Stimulated activated CD4-positive, alpha-beta T cell treated with anti-CD3 and anti-CD28 coated beads, Interleukin-15, amount 100 ng/mL, for 48 hours (primary cell): ENCODE measurements around the gene TDRD10.

Experiments used
- DNase-seq, 2 donors: peaks; one replicate each; pipeline ENCODE4 v3.0.0-alpha.2; 2020; ENCODE audit warnings: low read depth in 2 of 2

The TDRD10 gene

GRCh38 chr1:154577346-154578057, 75.5 kb downstream of the TDRD10 start:
- DNase-seq, result no peak

GRCh38 chr1:154578058-154578418, 76.0 kb downstream of the TDRD10 start:
- no peak for DNase-seq

GRCh38 chr1:154579374-154579773, 77.4 kb downstream of the TDRD10 start:
- DNase-seq, result no peak

- no peak for DNase-seq
Measured at GRCh38 chr1:154581766-154582165, 79.7 kb downstream of the TDRD10 start.

- DNase-seq, result no peak
Measured at GRCh38 chr1:154582885-154583284, 80.9 kb downstream of the TDRD10 start.

GRCh38 chr1:154583773-154584172, 81.8 kb downstream of the TDRD10 start:
- DNase-seq, result no peak

GRCh38 chr1:154584267-154584994, 82.4 kb downstream of the TDRD10 start:
- DNase-seq, result no peak

- DNase-seq, result no peak
Measured at GRCh38 chr1:154586231-154586630, 84.2 kb downstream of the TDRD10 start.

GRCh38 chr1:154586641-154587040, 84.6 kb downstream of the TDRD10 start:
- DNase-seq, result no peak

GRCh38 chr1:154589780-154590179, 87.8 kb downstream of the TDRD10 start:
- DNase-seq, result no peak

- DNase-seq, result no peak
Measured at GRCh38 chr1:154590756-154591155, 88.7 kb downstream of the TDRD10 start.

GRCh38 chr1:154591206-154591605, 89.2 kb downstream of the TDRD10 start:
- DNase-seq, result no peak

GRCh38 chr1:154593390-154593789, 91.4 kb downstream of the TDRD10 start:
- DNase-seq, result no peak

- DNase-seq, result no peak
Measured at GRCh38 chr1:154594811-154595210, 92.8 kb downstream of the TDRD10 start.

- DNase-seq, result no peak
Measured at GRCh38 chr1:154595621-154596020, 93.6 kb downstream of the TDRD10 start.
